Lower lobe of right lung (tissue), 2 donors: ENCODE results near the gene MINPP1. TPM values are rescaled to one million over a fixed set of nuclear protein-coding genes. Genes with fewer than 3 reads are reported as not detected.
"Not testable (repeated sequence)": the region's sequence is repeated elsewhere in the genome, so short reads cannot be mapped to it uniquely, and the experiment has no call there.

Source experiments
- ATAC-seq, 2 donors: fragments of 200-7000 bp; cut with Tn5 transposase; one replicate each; pipeline ENCODE4 v1.9.1; 2020 to 2022; ENCODE audit warnings: mild to moderate bottlenecking in 2 of 2, moderate library complexity in 2 of 2
- DNase-seq: peaks from one replicate; pipeline ENCODE4 v3.0.0-alpha.2; 2020
- H3K27ac ChIP-seq: fragments of 200-600 bp; one replicate; pipeline ENCODE4 v1.8.0; 2022
- H3K27me3 ChIP-seq: fragments of 200-600 bp; one replicate; pipeline ENCODE4 v1.8.0; 2022; ENCODE audit warnings: low read depth
- H3K36me3 ChIP-seq: fragments of 200-600 bp; one replicate; pipeline ENCODE4 v1.8.0; 2022; ENCODE audit warnings: mild to moderate bottlenecking
- H3K4me1 ChIP-seq: fragments of 200-600 bp; one replicate; pipeline ENCODE4 v1.8.0; 2022
- H3K4me3 ChIP-seq: fragments of 200-600 bp; one replicate; pipeline ENCODE4 v1.8.0; 2022; ENCODE audit warnings: mild to moderate bottlenecking
- H3K9me3 ChIP-seq: fragments of 200-600 bp; one replicate; pipeline ENCODE4 v1.8.0; 2022
- intact Hi-C: fragments of 100-400 bp; cut with DNase I; formaldehyde crosslinking; loops from one replicate; pipeline ENCODE4 v1.11.0; 2022
- long read RNA-seq: library from polyadenylated mRNA; unstranded; transcript quantifications from one replicate; pipeline ENCODE4 v2.0.0, GENCODE V29; 2021
- total RNA-seq: library from RNA; stranded (reverse); fragmentation: NEBNext Ultra II Directional; extraction: Animal tissue kit (Norgen Biotek cat#: 25700); gene quantifications from one replicate; pipeline ENCODE4 v1.2.1, GENCODE V29; 2021
- TF ChIP-seq, protein P1 (sequence below): fragments of 200-600 bp; IDR thresholded peaks from one replicate; pipeline ENCODE4 v1.8.0; 2022; ENCODE audit warnings: antibody characterized with exemption, mild to moderate bottlenecking
- donor health status: DM: no; HTN: yes; CAD: no; lungs with severe emphysema.

Gene MINPP1, protein sequence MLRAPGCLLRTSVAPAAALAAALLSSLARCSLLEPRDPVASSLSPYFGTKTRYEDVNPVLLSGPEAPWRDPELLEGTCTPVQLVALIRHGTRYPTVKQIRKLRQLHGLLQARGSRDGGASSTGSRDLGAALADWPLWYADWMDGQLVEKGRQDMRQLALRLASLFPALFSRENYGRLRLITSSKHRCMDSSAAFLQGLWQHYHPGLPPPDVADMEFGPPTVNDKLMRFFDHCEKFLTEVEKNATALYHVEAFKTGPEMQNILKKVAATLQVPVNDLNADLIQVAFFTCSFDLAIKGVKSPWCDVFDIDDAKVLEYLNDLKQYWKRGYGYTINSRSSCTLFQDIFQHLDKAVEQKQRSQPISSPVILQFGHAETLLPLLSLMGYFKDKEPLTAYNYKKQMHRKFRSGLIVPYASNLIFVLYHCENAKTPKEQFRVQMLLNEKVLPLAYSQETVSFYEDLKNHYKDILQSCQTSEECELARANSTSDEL
- total RNA-seq, result 15.6 TPM
- long read RNA-seq, transcript MINPP1-202 (5 exons, 2,415 nt), result major isoform, 37 of 41 reads
- long read RNA-seq, partial matches to known transcripts, result 2 of 41 reads
- long read RNA-seq, other reads (novel, unspliced or antisense), result 2 of 41 reads

DNA sequence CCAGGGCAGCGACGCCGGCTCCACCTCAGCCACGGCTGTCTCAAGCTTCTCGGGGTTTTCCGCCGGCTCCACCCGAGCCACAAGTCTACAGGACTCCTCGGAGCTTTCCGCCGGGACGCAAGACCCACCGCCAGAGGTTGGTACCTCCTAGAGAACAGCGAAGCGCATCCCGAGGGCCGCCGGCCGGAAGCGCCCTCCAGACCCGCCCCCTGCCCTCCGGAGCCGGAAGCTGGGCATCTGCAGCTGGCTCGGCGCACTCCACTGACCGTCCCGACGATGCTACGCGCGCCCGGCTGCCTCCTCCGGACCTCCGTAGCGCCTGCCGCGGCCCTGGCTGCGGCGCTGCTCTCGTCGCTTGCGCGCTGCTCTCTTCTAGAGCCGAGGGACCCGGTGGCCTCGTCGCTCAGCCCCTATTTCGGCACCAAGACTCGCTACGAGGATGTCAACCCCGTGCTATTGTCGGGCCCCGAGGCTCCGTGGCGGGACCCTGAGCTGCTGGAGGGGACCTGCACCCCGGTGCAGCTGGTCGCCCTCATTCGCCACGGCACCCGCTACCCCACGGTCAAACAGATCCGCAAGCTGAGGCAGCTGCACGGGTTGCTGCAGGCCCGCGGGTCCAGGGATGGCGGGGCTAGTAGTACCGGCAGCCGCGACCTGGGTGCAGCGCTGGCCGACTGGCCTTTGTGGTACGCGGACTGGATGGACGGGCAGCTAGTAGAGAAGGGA lies at the start of gene MINPP1:
MINPP1 (plus strand) TSS at position 254 of the 726 bp plus-strand sequence; CDS start at position 277, 23 bp downstream.
- Histone ChIP-seq H3K4me3 (peak within 1 kb of the TSS; percentile 73), H3K4me1 (peaks cover 18% of the 10 kb centered on the region), H3K36me3 (peaks cover 18% of the 10 kb centered on the region), H3K27me3 (no peaks in the 10 kb centered on the region), H3K9me3 (no peaks in the 10 kb centered on the region), H3K27ac (peak within 1 kb of the TSS; percentile 77)
- TF ChIP-seq, protein P1, sequence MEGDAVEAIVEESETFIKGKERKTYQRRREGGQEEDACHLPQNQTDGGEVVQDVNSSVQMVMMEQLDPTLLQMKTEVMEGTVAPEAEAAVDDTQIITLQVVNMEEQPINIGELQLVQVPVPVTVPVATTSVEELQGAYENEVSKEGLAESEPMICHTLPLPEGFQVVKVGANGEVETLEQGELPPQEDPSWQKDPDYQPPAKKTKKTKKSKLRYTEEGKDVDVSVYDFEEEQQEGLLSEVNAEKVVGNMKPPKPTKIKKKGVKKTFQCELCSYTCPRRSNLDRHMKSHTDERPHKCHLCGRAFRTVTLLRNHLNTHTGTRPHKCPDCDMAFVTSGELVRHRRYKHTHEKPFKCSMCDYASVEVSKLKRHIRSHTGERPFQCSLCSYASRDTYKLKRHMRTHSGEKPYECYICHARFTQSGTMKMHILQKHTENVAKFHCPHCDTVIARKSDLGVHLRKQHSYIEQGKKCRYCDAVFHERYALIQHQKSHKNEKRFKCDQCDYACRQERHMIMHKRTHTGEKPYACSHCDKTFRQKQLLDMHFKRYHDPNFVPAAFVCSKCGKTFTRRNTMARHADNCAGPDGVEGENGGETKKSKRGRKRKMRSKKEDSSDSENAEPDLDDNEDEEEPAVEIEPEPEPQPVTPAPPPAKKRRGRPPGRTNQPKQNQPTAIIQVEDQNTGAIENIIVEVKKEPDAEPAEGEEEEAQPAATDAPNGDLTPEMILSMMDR, result no peak
- peak; percentile 89 for DNase-seq
- intact Hi-C loops, result no loop called here
- peak; percentile 98 to 99 for ATAC-seq

DNA sequence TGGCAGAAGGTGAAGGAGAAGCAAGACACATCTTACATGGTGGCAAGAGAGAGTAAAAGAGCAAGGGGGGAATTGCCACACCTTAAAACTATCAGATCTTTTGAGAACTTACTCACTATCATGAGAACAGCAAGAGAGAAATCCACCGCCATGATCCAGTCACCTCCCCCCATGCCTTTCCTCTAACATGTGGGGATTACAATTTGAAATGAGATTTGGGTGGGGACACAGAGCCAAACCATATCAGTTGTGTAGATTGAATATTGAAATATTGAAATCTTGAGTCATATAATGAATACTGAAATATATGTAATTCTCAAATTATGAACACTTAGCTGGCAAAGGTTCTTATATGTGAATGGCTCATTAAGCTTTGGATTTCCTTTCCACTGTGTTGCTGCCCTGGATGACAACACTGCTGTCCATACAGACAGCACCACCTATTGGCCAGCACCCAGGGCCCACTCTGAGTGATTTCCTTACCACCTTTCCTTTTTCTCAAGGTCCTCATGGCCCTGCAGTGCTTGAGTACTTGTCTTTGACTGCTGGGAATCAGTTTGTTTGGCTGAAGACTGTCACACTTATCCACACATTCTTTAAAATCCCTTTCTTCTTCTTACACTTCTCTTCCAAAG lies 48.0 kb upstream of the MINPP1 start:
- H3K4me3 ChIP-seq, intact Hi-C loops, DNase-seq, H3K36me3 ChIP-seq, H3K27ac ChIP-seq, H3K9me3 ChIP-seq, H3K27me3 ChIP-seq, H3K4me1 ChIP-seq: not testable (repeated sequence)
- peak in 1 of 2 donors; percentile 37 for ATAC-seq

DNA sequence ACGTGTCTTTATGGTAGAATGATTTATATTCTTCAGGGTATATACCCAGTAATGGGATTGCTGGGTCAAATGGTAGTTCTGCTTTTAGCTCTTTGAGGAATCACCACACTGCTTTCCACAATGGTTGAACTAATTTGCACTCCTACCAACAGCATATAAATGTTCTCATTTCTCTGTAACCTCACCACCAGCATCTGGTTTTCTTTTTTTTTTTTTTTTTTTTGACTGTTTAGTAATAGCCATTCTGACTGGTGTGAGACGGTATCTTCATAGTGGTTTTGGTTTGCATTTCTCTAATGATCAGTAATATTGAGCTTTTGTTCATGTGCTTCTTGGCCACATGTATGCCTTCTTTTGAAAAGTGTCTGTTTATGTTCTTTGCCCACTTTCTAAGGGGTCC lies 42.9 kb upstream of the MINPP1 start:
- H3K4me3 ChIP-seq, H3K27me3 ChIP-seq: not testable (repeated sequence)

DNA sequence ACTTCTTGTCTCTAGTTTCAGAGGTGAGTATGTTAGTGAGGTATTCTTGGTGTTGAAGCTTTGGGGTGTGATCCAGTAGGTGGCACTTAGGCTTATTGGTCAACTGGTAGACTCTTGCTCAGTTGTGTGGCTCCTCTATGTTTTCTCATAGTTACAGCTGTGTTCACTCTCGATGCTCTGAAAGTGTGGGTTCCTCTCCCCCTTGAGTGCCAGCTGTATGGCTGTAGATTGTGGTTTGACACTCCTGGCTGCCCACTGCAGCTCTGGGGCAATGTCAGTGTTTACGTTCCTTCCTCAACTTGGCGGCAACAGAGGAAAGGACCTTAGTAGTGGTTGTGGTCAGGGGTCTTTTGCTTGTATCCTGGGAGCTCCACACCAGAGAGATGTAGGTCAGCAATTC lies 37.8 kb upstream of the MINPP1 start:
- H3K27ac ChIP-seq, H3K9me3 ChIP-seq, intact Hi-C loops, DNase-seq, ATAC-seq, H3K4me3 ChIP-seq, H3K36me3 ChIP-seq, H3K27me3 ChIP-seq, H3K4me1 ChIP-seq: not testable (repeated sequence)

More for the DNA sequence above, 42.9 kb upstream of the MINPP1 start:
- H3K9me3 ChIP-seq, H3K4me1 ChIP-seq, ATAC-seq, H3K27ac ChIP-seq, intact Hi-C loops, DNase-seq, H3K36me3 ChIP-seq: not testable (repeated sequence)

DNA sequence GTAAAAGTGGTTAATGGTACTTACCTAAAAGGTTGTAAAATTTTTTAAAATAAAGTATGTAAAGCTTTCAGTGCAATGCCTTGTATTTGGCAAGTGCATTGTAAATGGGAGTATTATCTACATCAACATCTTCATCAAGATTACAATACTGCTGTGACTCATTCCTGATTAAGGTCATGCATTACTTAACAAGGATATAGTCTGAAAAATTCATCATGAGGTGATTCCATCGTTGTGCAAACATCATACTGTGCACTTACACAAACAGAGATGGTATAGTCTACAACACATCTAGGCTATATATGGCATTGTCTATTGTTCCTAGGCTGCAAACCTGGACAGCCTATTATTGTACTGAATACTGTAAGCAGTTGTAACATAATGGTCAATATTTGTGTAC lies 16.0 kb upstream of the MINPP1 start:
- DNase-seq, intact Hi-C loops, H3K27me3 ChIP-seq, H3K27ac ChIP-seq, H3K36me3 ChIP-seq, H3K4me1 ChIP-seq, ATAC-seq, H3K9me3 ChIP-seq, H3K4me3 ChIP-seq: not testable (repeated sequence)

DNA sequence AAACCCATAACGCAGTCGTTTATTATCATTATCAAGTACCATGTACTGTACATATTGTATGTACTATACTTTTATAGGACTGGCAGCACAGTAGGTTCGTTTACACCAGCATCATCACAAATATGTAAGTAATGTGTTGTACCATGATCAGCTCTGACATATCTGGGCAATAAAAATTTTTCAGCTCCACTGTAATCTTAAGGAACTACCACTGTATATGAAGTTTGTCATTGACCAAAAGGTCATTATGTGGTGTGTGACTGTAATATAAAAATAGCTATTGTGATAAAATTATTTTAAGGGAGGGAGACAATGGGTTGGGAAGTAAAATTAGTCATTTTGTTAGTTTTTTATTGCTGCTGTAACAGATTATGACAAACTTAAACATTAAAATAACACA lies 14.4 kb upstream of the MINPP1 start:
- H3K27ac ChIP-seq, H3K4me1 ChIP-seq, DNase-seq, H3K27me3 ChIP-seq, ATAC-seq, H3K9me3 ChIP-seq, H3K36me3 ChIP-seq, H3K4me3 ChIP-seq, intact Hi-C loops: not testable (repeated sequence)

DNA sequence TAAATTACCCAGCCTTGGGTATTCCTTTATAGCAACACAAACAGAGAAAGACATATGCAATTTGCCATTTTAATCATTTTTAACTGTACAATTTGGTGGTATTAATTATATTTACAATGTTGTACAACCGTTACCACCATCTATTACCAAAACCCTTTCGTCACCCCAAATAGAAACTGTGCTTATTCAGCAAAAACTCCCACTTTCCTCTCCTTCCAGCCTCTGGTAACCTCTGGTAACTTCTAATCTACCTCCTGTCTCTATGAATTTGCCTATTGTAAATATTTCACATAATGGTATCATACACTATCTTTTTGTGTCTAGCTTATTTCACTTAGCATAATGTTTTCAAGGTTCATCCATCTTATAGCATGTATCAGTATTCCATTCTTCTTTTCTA lies 12.2 kb upstream of the MINPP1 start:
- DNase-seq, H3K36me3 ChIP-seq, H3K4me3 ChIP-seq, H3K9me3 ChIP-seq, H3K27me3 ChIP-seq, H3K27ac ChIP-seq, H3K4me1 ChIP-seq, intact Hi-C loops, ATAC-seq: not testable (repeated sequence)

DNA sequence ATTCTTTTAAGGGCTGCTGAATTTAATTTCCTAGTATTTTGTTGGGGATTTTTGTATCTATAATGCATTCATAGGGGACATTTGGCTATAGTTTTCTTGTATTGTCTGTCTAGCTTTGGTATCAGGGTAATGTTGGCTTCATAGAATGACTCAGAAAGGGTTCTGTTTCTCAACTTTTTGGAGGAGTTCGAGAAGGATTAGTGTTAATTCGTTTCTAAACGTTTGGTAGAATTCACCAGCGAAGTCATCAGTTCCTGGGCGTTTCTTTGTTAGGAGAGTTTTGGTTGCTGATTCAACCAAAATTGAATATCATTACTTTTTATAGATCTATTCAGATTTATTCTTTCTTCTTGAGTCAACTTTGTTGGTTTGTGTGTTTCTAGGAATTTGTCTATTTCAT lies 9.2 kb upstream of the MINPP1 start:
- H3K27ac ChIP-seq, ATAC-seq, intact Hi-C loops: not testable (repeated sequence)

DNA sequence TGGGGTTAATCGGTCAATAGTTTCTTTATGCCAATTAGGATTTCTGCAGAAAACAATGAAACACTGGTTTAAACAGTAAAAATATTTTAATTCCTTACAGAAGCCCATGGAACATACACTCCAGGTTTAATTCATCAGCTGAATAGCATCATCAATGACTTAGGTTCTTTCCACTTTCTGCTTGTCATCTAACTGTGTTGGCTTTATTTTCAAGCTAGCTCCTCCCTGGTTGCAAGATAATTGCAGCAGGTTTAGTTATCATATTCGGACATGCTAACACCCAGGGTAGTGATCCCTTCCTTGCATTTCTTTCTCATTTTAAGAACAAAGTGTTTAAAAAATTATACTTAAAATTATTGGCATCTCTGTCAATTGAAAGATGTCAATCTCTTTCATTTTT lies 7.3 kb upstream of the MINPP1 start:
- H3K27ac ChIP-seq, intact Hi-C loops, H3K9me3 ChIP-seq, H3K4me3 ChIP-seq, H3K4me1 ChIP-seq, DNase-seq, ATAC-seq, H3K36me3 ChIP-seq, H3K27me3 ChIP-seq: not testable (repeated sequence)

More for the DNA sequence above, 9.2 kb upstream of the MINPP1 start:
- H3K4me1 ChIP-seq, H3K27me3 ChIP-seq, H3K36me3 ChIP-seq, H3K9me3 ChIP-seq, H3K4me3 ChIP-seq, DNase-seq: not testable (repeated sequence)

DNA sequence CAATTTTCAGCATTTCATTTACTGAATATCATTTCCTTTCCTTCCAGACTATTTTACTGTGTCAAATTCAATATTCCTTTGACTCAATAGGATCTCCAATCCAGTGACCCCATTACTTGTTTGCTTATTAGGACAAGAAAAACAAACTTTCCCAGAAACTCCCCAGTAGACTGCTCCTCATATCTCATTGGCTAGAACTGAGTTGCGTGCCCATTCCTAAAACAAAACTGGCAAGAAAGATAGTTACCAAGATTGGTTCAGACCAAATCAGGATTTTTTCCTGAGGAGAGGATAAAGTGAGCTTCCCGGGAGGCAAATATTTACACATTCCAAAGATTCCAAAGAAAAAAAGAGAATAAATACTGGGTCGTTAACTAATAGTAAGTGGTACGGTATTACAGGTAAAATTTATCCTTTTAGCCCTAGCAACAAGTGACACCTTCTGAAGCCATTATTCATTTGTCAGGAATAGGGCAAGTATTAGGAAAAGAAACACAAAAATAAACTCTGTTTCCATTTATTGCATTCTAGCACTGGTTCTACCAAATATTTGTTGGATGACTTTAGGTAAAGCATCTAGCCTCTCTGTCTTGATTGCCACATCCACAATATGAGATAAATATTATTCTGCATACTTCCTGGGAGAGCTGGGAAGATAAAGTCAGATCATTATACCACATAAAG lies 6.4 kb upstream of the MINPP1 start:
- peak in 1 of 2 donors; percentile 62 for ATAC-seq

More for the DNA sequence above, 6.4 kb upstream of the MINPP1 start:
- H3K9me3 ChIP-seq, DNase-seq, intact Hi-C loops, H3K27ac ChIP-seq, H3K27me3 ChIP-seq, H3K4me1 ChIP-seq, H3K4me3 ChIP-seq, H3K36me3 ChIP-seq: not testable (repeated sequence)
